GM21423 (cell line): ENCODE measurements around the gene NDEL1.

Experiments
- ATAC-seq: cut with Tn5 transposase; IDR thresholded peaks from one replicate; pipeline ENCODE4 v1.9.1; 2021; ENCODE audit warnings: mild to moderate bottlenecking, moderate library complexity; ENCODE audit not compliant: unreplicated experiment

The NDEL1 gene

GRCh38 chr17:8413938-8414337, 21.7 kb upstream of the NDEL1 start:
- no peak for ATAC-seq

GRCh38 chr17:8417806-8418205, 17.9 kb upstream of the NDEL1 start:
- no peak for ATAC-seq

GRCh38 chr17:8418471-8418870, 17.2 kb upstream of the NDEL1 start:
- ATAC-seq: no peak

- ATAC-seq: no peak
These were observed 16.4 kb upstream of the NDEL1 start for GRCh38 chr17:8419305-8419704.

- no peak for ATAC-seq
These were observed 15.4 kb upstream of the NDEL1 start for GRCh38 chr17:8420041-8420934.

- no peak for ATAC-seq
These were observed 14.1 kb upstream of the NDEL1 start for GRCh38 chr17:8421571-8421970.

GRCh38 chr17:8426094-8426720, 9.5 kb upstream of the NDEL1 start:
- ATAC-seq: no peak

- ATAC-seq: no peak
These were observed 8.9 kb upstream of the NDEL1 start for GRCh38 chr17:8426802-8427201.

- ATAC-seq: no peak
These were observed 4.7 kb upstream of the NDEL1 start for GRCh38 chr17:8430966-8431365.

GRCh38 chr17:8436169-8436843, 622 bp downstream of the NDEL1 start:
- ATAC-seq: peak; percentile 49

- no peak for ATAC-seq
These were observed 1.1 kb downstream of the NDEL1 start for GRCh38 chr17:8436844-8437171.

GRCh38 chr17:8438441-8438840, 2.8 kb downstream of the NDEL1 start:
- ATAC-seq: no peak

- ATAC-seq: no peak
These were observed 4.0 kb downstream of the NDEL1 start for GRCh38 chr17:8439681-8440080.

- ATAC-seq: no peak
These were observed 6.0 kb downstream of the NDEL1 start for GRCh38 chr17:8441690-8442089.

GRCh38 chr17:8442310-8442709, 6.6 kb downstream of the NDEL1 start:
- ATAC-seq: no peak

- no peak for ATAC-seq
These were observed 8.1 kb downstream of the NDEL1 start for GRCh38 chr17:8443756-8444155.

- no peak for ATAC-seq
These were observed 8.8 kb downstream of the NDEL1 start for GRCh38 chr17:8444494-8444893.

- ATAC-seq: no peak
These were observed 9.9 kb downstream of the NDEL1 start for GRCh38 chr17:8445536-8445935.

- no peak for ATAC-seq
These were observed 12.1 kb downstream of the NDEL1 start for GRCh38 chr17:8447799-8448198.

- ATAC-seq: no peak
These were observed 12.6 kb downstream of the NDEL1 start for GRCh38 chr17:8448310-8448709.

- no peak for ATAC-seq
These were observed 16.4 kb downstream of the NDEL1 start for GRCh38 chr17:8451933-8452614.
